Ishikawa (cell line): ENCODE results near the gene VPS26A.

Source experiments
- CEBPB ChIP-seq: IDR thresholded peaks from 2 replicates; pipeline ENCODE4 v1.6.1; 2012
- CREB1 ChIP-seq: IDR thresholded peaks from 2 replicates; pipeline ENCODE4 v1.6.1; 2012; ENCODE audit warnings: low read depth
- EGR1 ChIP-seq: IDR thresholded peaks from 2 replicates; pipeline ENCODE4 v1.6.1; 2012
- EP300 ChIP-seq: IDR thresholded peaks from 2 replicates; pipeline ENCODE4 v1.6.1; 2012; ENCODE audit warnings: borderline replicate concordance
- FOXM1 ChIP-seq: IDR thresholded peaks from 2 replicates; pipeline ENCODE4 v1.6.1; 2012; ENCODE audit warnings: low read depth, borderline replicate concordance
- NFIC ChIP-seq: IDR thresholded peaks from 2 replicates; pipeline ENCODE4 v1.6.1; 2012
- RAD21 ChIP-seq: IDR thresholded peaks from 2 replicates; pipeline ENCODE4 v1.6.1; 2012; ENCODE audit warnings: low read depth
- TAF1 ChIP-seq: IDR thresholded peaks from 2 replicates; pipeline ENCODE4 v1.6.1; 2012; ENCODE audit warnings: low read depth, mild to moderate bottlenecking
- TCF12 ChIP-seq: IDR thresholded peaks from 2 replicates; pipeline ENCODE4 v1.6.1; 2012; ENCODE audit warnings: low read depth
- TEAD4 ChIP-seq: IDR thresholded peaks from 2 replicates; pipeline ENCODE4 v1.6.1; 2012
- YY1 ChIP-seq: IDR thresholded peaks from 2 replicates; pipeline ENCODE4 v1.6.1; 2012; ENCODE audit warnings: low read depth
- ZBTB7A ChIP-seq: IDR thresholded peaks from 2 replicates; pipeline ENCODE4 v1.6.1; 2012; ENCODE audit warnings: low read depth
- TF ChIP-seq, protein P1 (sequence below): IDR thresholded peaks from 2 replicates; pipeline ENCODE4 v1.6.1; 2012
- TF ChIP-seq, protein P2 (sequence below): IDR thresholded peaks from 2 replicates; pipeline ENCODE4 v1.6.1; 2012; ENCODE audit warnings: low read depth, mild to moderate bottlenecking
- TF ChIP-seq, protein P3 (sequence below): IDR thresholded peaks from 2 replicates; pipeline ENCODE4 v1.6.1; 2012

Gene VPS26A

DNA sequence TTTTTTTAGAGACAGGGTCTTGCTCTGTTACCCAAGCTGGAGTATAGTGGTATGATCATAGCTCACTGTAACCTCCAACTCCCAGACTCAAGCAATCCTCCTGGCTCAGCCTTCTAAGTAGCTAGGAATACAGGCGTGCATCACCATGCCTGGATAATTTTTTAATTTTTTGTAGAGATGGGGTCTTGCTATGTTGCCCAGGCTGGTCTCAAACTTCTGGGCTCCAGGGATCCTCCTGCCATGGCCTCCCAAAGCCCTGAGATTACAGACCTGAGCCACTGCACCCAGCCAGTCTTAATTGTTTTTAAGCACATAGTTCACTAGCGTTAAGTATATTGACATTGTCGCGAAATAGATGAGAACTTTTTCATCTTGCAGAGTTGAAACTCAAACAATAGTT lies 58.0 kb downstream of the VPS26A start:
- TF ChIP-seq, protein P1, sequence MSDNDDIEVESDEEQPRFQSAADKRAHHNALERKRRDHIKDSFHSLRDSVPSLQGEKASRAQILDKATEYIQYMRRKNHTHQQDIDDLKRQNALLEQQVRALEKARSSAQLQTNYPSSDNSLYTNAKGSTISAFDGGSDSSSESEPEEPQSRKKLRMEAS: no peak
- no peak for TF ChIP-seq TCF12
- TF ChIP-seq TEAD4: no peak
- no peak for TF ChIP-seq NFIC
- no peak for TF ChIP-seq EP300
- no peak for TF ChIP-seq TAF1
- TF ChIP-seq, protein P2, sequence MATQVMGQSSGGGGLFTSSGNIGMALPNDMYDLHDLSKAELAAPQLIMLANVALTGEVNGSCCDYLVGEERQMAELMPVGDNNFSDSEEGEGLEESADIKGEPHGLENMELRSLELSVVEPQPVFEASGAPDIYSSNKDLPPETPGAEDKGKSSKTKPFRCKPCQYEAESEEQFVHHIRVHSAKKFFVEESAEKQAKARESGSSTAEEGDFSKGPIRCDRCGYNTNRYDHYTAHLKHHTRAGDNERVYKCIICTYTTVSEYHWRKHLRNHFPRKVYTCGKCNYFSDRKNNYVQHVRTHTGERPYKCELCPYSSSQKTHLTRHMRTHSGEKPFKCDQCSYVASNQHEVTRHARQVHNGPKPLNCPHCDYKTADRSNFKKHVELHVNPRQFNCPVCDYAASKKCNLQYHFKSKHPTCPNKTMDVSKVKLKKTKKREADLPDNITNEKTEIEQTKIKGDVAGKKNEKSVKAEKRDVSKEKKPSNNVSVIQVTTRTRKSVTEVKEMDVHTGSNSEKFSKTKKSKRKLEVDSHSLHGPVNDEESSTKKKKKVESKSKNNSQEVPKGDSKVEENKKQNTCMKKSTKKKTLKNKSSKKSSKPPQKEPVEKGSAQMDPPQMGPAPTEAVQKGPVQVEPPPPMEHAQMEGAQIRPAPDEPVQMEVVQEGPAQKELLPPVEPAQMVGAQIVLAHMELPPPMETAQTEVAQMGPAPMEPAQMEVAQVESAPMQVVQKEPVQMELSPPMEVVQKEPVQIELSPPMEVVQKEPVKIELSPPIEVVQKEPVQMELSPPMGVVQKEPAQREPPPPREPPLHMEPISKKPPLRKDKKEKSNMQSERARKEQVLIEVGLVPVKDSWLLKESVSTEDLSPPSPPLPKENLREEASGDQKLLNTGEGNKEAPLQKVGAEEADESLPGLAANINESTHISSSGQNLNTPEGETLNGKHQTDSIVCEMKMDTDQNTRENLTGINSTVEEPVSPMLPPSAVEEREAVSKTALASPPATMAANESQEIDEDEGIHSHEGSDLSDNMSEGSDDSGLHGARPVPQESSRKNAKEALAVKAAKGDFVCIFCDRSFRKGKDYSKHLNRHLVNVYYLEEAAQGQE: no peak
- TF ChIP-seq EGR1: no peak
- TF ChIP-seq ZBTB7A: no peak
- no peak for TF ChIP-seq CREB1
- TF ChIP-seq CEBPB: no peak
- TF ChIP-seq, protein P3, sequence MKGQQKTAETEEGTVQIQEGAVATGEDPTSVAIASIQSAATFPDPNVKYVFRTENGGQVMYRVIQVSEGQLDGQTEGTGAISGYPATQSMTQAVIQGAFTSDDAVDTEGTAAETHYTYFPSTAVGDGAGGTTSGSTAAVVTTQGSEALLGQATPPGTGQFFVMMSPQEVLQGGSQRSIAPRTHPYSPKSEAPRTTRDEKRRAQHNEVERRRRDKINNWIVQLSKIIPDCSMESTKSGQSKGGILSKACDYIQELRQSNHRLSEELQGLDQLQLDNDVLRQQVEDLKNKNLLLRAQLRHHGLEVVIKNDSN: no peak
- TF ChIP-seq YY1: no peak
- TF ChIP-seq FOXM1: no peak
- TF ChIP-seq RAD21: no peak

DNA sequence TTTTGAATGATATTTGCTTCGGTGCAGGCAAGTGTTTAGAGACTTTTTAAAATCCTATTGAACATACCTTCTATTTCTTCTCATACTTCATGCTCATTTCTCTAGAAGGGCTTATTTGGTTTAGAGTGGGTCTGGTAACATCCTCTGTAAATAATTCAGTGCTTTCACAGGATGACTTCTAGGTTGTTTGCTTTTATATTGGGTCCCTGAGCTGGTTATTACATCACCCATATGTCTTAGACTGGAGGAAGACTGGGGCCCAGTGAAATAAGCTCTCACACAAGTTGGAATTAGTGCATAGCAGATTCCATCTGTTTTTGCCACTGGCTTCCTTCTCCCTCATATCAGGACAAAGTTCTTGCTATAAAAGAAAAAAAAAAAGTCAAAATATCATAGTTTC lies 62.5 kb downstream of the VPS26A start:
- no peak for TF ChIP-seq RAD21
- TF ChIP-seq NFIC: no peak
- no peak for TF ChIP-seq CEBPB
- TF ChIP-seq, protein P1: no peak
- TF ChIP-seq, protein P2: no peak
- TF ChIP-seq TCF12: no peak
- TF ChIP-seq TAF1: no peak
- no peak for TF ChIP-seq ZBTB7A
- TF ChIP-seq CREB1: no peak
- no peak for TF ChIP-seq YY1
- no peak for TF ChIP-seq EGR1
- TF ChIP-seq TEAD4: no peak
- TF ChIP-seq, protein P3: no peak
- no peak for TF ChIP-seq FOXM1
- no peak for TF ChIP-seq EP300

DNA sequence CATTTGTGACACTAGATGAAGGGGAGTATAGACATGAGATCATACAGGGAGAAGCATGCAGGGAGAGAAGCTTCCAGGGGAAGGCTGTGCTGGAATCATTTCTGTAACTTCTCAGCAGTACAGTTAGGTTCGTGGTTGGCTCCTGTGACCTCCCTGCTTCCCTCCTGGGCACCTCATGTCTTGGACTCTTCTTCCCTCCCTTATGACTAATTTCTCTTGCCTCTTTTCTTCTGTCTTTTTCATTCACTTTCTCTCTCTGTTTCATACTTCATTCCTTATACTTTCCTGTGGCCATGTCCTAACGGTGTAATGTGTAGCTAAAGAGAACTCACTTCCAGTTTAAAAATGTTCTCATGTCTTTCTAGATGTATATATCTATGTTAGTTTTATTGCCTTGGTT lies 77.1 kb downstream of the VPS26A start:
- TF ChIP-seq EGR1 (no peak), YY1 (no peak), TEAD4 (no peak), CEBPB (no peak), ZBTB7A (no peak), TCF12 (no peak), FOXM1 (no peak), RAD21 (no peak), NFIC (no peak), CREB1 (no peak), EP300 (no peak)
- TF ChIP-seq, protein P2: no peak
- TF ChIP-seq, protein P1: no peak

DNA sequence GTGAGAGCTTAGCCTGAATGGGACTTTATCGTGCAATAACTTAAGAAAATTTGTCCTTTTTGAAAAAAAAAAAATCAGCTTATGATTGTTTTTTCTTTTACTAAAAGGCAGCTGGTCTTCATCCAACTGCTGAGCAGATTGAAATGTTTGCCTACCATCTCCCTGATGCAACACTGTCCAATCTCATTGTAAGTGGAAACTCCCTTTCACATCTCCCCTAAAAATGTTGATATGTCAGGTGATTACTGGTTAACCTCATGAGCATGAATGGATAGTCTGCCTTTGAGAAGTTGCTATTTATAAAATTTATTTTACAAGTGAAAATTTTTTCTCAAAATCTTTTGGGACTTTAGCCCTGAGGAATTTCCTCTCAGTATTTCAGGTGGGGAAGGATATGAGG lies 78.4 kb downstream of the VPS26A start:
- TF ChIP-seq CREB1 (no peak), YY1 (no peak), TCF12 (no peak), FOXM1 (no peak), CEBPB (no peak), EP300 (no peak), EGR1 (no peak), TAF1 (no peak), NFIC (no peak)
- TF ChIP-seq, protein P1: no peak
- TF ChIP-seq, protein P3: no peak
